A549 treated with AZD9567 at 1 μM for 4 hours (cell line): ENCODE measurements around the gene CNOT2. TPM values are rescaled to one million over a fixed set of nuclear protein-coding genes. Genes with fewer than 3 reads are reported as not detected.

Experiments used
- total RNA-seq: library from RNA; stranded (reverse); fragments of 200-300 nt; extraction: Qiagen RNA extraction; gene quantifications from 5 replicates; pipeline ENCODE4 v1.2.3, GENCODE V29; 2022; ENCODE audit not compliant: insufficient read depth

CNOT2 gene, protein sequence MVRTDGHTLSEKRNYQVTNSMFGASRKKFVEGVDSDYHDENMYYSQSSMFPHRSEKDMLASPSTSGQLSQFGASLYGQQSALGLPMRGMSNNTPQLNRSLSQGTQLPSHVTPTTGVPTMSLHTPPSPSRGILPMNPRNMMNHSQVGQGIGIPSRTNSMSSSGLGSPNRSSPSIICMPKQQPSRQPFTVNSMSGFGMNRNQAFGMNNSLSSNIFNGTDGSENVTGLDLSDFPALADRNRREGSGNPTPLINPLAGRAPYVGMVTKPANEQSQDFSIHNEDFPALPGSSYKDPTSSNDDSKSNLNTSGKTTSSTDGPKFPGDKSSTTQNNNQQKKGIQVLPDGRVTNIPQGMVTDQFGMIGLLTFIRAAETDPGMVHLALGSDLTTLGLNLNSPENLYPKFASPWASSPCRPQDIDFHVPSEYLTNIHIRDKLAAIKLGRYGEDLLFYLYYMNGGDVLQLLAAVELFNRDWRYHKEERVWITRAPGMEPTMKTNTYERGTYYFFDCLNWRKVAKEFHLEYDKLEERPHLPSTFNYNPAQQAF
- 30.8 to 68.2 TPM (median 36.1 TPM) in 5 replicates for total RNA-seq

DNA sequence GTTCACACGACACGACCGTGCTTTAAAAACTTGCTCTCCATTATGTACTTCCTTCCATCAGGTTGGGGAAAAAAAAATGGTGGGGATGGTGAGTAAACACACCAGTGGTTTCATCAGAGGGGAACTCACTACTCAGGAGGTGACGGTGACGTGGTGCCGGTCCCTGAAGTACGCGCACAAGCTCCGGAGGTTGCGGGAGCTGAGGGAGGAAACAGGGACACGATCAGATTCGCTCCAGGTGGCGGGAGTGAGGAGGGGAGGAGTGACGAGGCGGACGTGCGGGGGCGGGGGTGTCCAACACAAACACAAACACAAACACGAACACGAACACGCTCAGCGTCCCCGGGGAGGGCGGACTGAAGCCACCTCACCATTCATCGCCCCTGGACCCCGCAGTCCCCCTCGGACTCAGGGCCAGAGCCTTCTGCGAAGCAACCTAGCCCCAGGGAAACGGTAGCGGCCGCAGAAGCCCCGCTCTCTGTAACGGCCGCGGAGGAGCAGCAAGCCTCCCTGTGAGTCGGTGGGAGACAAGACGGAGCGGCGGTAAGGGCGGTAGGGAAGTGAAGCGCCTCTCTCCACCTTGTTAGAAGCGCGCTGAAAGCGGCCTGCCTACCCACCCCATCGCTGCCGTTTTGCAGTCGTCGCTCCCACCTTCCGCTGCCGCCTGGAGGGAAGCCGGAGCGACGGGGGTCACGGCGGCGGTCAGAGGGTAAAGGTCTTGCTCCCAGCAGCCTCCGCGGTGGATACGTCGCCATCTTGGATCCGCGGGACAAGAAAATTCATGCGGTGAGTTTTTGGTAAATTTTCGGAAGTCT, at the start of gene CNOT2:
Gene CNOT2, plus strand, starts transcription at position 739 of the 815 bp plus-strand sequence. CDS start 34,794 bp downstream, outside the sequence.

DNA sequence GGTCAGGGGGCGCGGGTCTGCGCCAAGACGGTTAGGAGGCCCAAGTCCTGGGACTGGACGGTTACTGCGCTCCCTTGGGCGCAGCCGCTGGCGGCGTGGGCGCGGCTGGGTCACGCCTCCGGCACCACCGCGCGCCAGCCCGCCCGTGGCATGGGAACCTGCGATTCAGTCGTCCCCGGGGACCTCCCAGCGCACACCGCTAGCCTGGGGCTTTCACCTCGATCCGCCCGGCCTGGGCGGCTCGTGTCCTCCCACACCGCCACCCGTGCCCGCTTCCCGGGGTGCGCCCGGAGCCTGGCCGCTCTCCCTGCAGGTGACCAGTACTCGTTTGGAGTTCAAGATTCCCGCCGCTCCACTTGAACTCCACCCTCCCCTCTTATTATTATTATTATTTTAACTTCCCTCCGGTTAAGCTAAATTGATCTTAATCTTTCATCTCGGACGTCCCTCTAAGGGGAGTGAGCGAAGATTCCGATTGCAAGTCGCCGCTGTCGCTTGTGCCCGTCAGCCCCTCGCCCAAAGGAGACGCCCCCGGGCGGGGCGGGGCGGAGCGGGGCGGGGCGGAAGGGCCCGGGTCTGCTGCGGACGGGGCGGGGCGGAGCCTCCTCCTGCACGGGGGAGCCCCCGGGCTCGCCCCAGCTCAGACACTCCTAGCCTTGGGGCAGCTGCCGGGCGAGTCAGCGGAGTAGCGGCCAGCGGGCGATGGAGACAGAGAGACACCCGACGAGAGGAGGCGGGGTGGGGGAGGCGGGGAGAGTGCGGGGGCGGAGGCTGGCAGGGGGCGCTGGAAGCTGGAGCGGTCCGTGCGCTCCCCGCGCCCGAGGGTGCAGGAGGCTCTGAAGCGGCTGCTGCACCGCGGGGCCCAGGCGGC, 122.7 kb downstream of the CNOT2 start, which contains the start of gene KCNMB4:
Gene KCNMB4, plus strand, starts transcription at position 643 of the 871 bp plus-strand sequence. CDS start 445 bp downstream, outside the sequence.

Other genes with a start within 250 kb of the CNOT2 start
- 0.17 to 4.3 TPM (median 0.23 TPM) in 5 replicates for gene KCNMB4, start 122.9 kb downstream of the CNOT2 start, total RNA-seq